OCI-LY1 (cell line): ENCODE results near the gene TEAD1.

Experiments used
- CTCF ChIP-seq: fragments of 200-600 bp; sonication (generic), shearing (Covaris generic); IDR thresholded peaks from 2 replicates; pipeline ENCODE4 v1.5.1; 2017; ENCODE audit warnings: mild to moderate bottlenecking, antibody characterized with exemption, low read length, moderate library complexity, mixed read lengths
- EZH2 ChIP-seq: fragments of 200-600 bp; sonication (generic), shearing (Covaris generic); IDR thresholded peaks from 2 replicates; pipeline ENCODE4 v1.8.0; 2017; ENCODE audit warnings: borderline replicate concordance, mixed run types, mild to moderate bottlenecking, antibody characterized with exemption, low read length, moderate library complexity, mixed read lengths

GRCh38 chr11:12968101-12968500 is 293.9 kb downstream of the TEAD1 start:
- no peak for TF ChIP-seq EZH2
- TF ChIP-seq CTCF: no peak
